Activated T-cell treated with anti-CD3 and anti-CD28 coated beads, Interleukin-2, amount 50 U/mL, for 72 hours (primary cell): ENCODE data around the gene ACAD8. TPM values are rescaled to one million over a fixed set of nuclear protein-coding genes. Genes with fewer than 3 reads are reported as not detected.

Experiments used
- ATAC-seq, 2 donors: fragments of 150-1000 bp; cut with Tn5 transposase; replicated peaks in 1 of 2; 2 replicates each; pipeline ENCODE4 v1.10.0; 2021; ENCODE audit warnings: moderate library complexity in 2 of 2, mild to moderate bottlenecking in 1 of 2
- DNase-seq, 2 donors: peaks; one replicate each; pipeline ENCODE4 v3.0.0; 2021 to 2022; ENCODE audit warnings: mixed read lengths in 1 of 2
- H3K27ac Mint-ChIP-seq: one replicate; pipeline ENCODE4 v1.8.0; 2022; ENCODE audit warnings: mild to moderate bottlenecking, moderate library complexity, mixed read lengths
- H3K27me3 Mint-ChIP-seq: one replicate; pipeline ENCODE4 v1.8.0; 2022; ENCODE audit warnings: low read depth, mixed read lengths
- H3K36me3 Mint-ChIP-seq, 2 donors: one replicate each; pipeline ENCODE4 v1.8.0; 2022; ENCODE audit warnings: mixed read lengths in 2 of 2, mild to moderate bottlenecking in 1 of 2; ENCODE audit not compliant: insufficient read depth in 2 of 2
- H3K4me1 Mint-ChIP-seq: one replicate; pipeline ENCODE4 v1.8.0; 2022; ENCODE audit warnings: low read depth, mixed read lengths
- H3K4me3 Mint-ChIP-seq, 2 donors: one replicate each; pipeline ENCODE4 v1.8.0; 2022; ENCODE audit warnings: mild to moderate bottlenecking in 2 of 2, mixed read lengths in 2 of 2, moderate library complexity in 2 of 2
- H3K9me3 Mint-ChIP-seq, 2 donors: one replicate each; pipeline ENCODE4 v1.8.0; 2022; ENCODE audit warnings: mixed read lengths in 2 of 2
- total RNA-seq, 2 donors: library from RNA; stranded (reverse); gene quantifications; one replicate each; pipeline ENCODE4 v1.2.3, GENCODE V29; 2022

Gene ACAD8
- total RNA-seq, 2 donors from 2014 or later: 21.6 to 24.0 TPM

DNA sequence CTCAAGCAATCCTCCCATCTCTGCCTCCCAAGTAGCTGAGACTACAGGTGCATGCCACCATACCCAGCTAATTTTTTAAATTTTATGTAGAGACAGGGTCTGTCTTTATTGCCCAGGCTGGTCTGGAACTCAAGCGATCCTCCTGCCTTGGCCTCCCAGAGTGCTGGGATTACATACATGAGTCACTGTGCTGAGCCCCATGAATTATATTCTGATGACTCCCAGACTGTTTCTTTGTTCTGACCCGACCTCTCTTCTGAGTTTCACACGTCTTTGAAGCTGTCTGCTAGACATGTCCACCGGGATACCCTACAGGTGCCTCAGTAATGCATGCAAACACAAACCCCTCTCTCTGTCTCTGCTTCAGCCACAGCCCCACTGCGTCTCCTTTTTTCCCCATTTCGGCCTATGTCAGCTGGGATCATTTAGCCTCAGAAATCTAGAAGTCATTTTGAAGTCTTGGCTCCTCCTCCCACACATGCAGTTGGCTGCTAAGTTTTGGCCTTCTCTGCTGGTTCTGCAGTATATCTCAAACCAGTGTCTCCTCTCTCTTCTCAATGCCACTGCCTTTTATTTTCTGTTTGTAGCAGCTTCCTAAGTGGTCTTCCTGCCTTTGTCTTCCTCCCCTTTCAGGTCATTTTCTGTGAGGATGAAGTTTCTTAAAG lies 24.1 kb upstream of the ACAD8 start:
- Mint-ChIP-seq H3K9me3 (no peaks in the 10 kb centered on the region), H3K4me1 (peaks cover 68% of the 10 kb centered on the region), H3K36me3 (peaks cover 0 to 3% of the 10 kb centered on the region in 2 donors), H3K4me3 (peak overlapping the region; percentile 15 to 40), H3K27me3 (no peaks in the 10 kb centered on the region), H3K27ac (peak overlapping the region; percentile 59)
- ATAC-seq: no peak
- DNase-seq: no peak

DNA sequence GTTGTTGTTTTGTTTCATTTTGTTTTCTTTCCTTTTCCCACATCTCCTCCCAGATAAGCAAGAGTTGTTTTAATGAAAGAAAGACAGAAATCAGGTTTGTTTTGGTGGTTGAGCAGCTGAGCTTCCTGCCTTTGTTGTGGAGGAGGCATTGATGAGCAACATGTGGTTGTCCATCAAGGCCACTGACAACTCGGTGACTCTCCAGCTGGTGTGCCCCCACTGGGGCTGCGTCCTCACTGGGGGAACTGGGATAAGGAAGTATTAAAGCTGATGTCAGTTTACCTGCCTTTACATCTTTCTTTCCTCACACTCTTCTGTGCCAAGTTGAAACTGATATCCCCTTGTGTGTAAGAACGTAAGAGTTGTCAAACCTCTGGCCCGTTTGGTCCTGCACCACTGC lies 23.0 kb upstream of the ACAD8 start:
- H3K27ac Mint-ChIP-seq: peak overlapping the region; percentile 44
- no peaks in the 10 kb centered on the region for H3K9me3 Mint-ChIP-seq
- no peak for DNase-seq
- peaks cover 68% of the 10 kb centered on the region for H3K4me1 Mint-ChIP-seq
- no peak for ATAC-seq
- H3K27me3 Mint-ChIP-seq: no peaks in the 10 kb centered on the region
- H3K36me3 Mint-ChIP-seq: peaks cover 0 to 2% of the 10 kb centered on the region in 2 donors
- peak overlapping the region in 1 of 2 donors; percentile 40 for H3K4me3 Mint-ChIP-seq

DNA sequence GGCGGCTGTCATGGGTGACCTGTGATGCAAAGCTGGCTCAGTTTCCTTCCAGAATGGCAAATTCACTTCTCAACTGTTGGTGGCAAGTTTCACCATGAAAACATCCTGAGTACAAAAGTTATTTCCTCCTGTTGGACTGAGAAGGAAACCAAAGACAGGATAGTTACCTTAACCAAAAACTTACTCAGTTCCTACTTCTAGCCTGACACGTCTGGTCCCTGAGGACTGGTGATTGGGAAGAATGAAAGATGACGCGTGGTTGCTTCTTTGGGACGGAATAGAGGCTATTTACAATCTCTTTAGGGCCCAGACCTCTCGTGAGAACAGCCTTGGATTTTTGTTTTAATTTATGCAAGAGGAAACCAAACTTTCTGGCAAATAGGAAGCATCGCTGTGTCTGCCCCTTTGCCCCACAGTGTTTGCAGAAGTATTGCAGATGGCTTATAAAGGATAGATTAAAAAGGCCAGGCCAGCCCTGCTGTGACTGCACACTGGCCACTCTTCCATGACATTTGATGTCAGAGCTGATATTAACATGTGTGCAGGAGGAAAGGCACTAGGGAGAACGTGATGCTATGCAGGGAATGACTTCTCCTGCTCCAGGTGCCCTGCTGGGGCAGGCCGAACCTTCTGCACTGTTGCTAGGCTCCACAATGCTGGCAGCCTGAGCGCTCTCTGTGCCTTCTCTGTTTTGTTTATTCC lies 21.3 kb upstream of the ACAD8 start:
- DNase-seq: no peak
- Mint-ChIP-seq H3K4me1 (peaks cover 50% of the 10 kb centered on the region), H3K9me3 (no peaks in the 10 kb centered on the region), H3K27me3 (no peaks in the 10 kb centered on the region), H3K27ac (no peak overlapping the region), H3K4me3 (no peak overlapping the region), H3K36me3 (peaks cover 0 to 2% of the 10 kb centered on the region in 2 donors)
- no peak for ATAC-seq

DNA sequence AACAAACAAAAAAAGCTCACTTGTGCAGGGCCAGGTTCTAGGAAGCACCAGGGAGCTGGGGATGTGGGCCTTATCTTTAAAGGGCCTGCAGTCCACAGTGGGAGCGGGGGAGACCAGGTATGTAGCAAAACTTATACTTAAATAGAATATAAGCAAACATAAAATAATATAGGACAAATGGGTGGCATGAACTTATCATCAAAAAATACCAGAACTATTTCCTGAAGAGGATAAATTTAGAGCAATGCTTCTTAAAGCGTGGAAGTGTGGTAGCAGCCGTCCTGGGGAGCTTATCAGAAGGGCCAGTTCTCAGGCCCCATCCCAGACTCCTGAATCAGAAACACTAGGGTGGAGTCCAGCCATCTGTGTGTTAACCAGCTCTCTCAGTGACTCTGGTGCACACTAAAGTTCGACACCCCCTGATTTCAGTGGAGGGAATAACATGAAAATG lies 19.6 kb upstream of the ACAD8 start:
- no peaks in the 10 kb centered on the region for H3K9me3 Mint-ChIP-seq
- no peak for DNase-seq
- H3K4me1 Mint-ChIP-seq: peaks cover 35% of the 10 kb centered on the region
- H3K27me3 Mint-ChIP-seq: no peaks in the 10 kb centered on the region
- no peak for ATAC-seq
- peaks cover 2 to 3% of the 10 kb centered on the region in 2 donors for H3K36me3 Mint-ChIP-seq
- no peak overlapping the region for H3K27ac Mint-ChIP-seq
- H3K4me3 Mint-ChIP-seq: no peak overlapping the region

DNA sequence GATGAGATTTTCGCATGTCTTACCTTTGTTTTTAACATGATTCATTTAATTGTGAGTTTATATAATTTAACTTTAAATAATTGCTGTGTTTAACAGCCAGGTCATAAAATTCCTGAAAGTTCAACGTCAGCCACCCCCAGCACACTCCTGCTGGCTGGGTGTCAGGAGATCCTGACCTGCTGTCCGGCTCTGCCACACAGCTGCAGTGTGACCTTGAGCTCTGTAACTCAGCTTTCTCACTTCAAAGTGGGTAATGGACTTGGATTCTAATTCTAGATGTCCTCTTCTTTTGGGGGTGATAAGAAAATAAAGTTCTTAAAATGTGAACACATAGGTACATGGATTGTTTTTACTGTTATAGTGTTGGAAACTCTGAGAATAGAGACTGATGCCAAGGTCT lies 18.0 kb upstream of the ACAD8 start:
- Mint-ChIP-seq H3K36me3 (peaks cover 1 to 2% of the 10 kb centered on the region in 2 donors), H3K27me3 (no peaks in the 10 kb centered on the region), H3K27ac (no peak overlapping the region), H3K4me1 (peaks cover 18% of the 10 kb centered on the region), H3K4me3 (no peak overlapping the region), H3K9me3 (no peaks in the 10 kb centered on the region)
- ATAC-seq: no peak
- DNase-seq: no peak

DNA sequence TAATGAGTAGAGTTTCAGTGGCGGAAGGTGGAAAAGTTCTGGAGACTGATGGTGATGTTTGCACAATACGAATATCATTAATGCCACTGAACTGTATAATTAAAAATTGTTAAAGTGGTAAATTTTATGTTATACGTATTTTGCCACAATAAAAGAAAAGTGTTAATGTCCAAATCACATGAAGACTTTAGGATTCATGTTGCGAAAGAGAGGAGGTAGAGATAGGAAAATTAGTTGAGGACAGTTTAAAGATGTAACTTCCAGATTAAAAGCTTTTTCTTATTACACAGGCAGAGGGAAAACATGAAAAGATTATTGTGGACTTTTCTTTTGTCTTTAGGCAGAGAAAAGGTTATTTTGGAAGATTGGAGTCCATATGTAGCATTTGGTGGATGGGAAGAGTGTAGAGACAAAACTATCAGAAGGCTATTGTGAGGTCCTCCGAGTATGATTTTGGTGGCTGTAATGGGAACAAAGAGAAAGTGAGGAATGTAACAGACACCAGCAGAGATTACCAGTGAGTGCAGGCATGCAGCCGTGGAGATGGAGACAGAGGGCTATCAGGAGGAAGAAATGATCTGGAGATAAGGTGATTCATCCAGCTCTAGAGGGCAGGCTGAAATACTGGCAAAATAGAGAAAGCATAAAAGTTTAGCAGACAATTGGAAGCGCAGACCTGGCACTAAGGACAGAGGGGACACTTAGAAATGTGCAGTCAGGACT lies 16.4 kb upstream of the ACAD8 start:
- H3K36me3 Mint-ChIP-seq: peaks cover 1 to 2% of the 10 kb centered on the region in 2 donors
- no peak overlapping the region for H3K4me3 Mint-ChIP-seq
- peaks cover 9% of the 10 kb centered on the region for H3K4me1 Mint-ChIP-seq
- no peaks in the 10 kb centered on the region for H3K27me3 Mint-ChIP-seq
- no peak for ATAC-seq
- no peak overlapping the region for H3K27ac Mint-ChIP-seq
- no peaks in the 10 kb centered on the region for H3K9me3 Mint-ChIP-seq
- no peak for DNase-seq

DNA sequence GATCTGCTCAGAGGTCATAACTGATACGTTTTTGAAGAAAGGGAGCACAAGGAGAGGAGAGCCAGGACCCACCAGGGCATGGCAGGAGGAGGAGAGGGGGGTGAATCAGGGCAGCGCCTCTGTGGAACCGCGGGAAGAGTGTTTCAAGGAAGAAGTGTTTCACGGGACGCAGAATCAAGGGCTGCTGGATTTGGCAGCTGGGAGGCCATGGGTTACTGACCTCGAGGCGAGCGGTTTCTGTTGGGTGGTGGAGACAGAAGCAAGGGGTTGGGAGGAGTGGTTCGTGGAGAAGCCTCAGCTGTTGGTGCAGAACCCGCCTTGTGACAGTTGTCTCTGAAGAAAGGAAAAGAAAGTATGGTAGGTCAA lies 15.8 kb upstream of the ACAD8 start:
- Mint-ChIP-seq H3K4me3 (no peak overlapping the region), H3K27ac (no peak overlapping the region), H3K4me1 (peaks cover 7% of the 10 kb centered on the region), H3K27me3 (no peaks in the 10 kb centered on the region), H3K36me3 (peaks cover 1 to 2% of the 10 kb centered on the region in 2 donors), H3K9me3 (no peaks in the 10 kb centered on the region)
- ATAC-seq: no peak
- no peak for DNase-seq

DNA sequence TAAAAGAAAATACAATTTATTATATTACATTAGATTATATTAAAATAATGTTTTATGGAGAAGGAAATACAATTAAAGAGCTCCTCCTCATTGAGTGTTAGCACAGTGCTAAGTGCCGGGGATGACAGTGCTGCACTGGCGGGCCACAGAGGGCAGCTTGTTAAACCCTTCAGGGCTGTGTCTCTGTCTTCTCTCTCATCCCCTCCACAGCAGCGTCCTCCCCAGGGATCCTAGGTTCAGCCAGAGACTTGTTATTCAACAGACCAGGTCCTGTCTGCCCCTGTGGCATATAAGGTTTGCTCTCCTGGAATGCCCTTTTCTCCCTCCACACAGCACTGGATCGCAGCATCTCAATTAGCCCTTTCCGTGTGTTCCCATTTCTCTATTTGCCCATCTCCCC lies 14.4 kb upstream of the ACAD8 start:
- Mint-ChIP-seq H3K27ac (no peak overlapping the region), H3K36me3 (peaks cover 2 to 3% of the 10 kb centered on the region in 2 donors)

DNA sequence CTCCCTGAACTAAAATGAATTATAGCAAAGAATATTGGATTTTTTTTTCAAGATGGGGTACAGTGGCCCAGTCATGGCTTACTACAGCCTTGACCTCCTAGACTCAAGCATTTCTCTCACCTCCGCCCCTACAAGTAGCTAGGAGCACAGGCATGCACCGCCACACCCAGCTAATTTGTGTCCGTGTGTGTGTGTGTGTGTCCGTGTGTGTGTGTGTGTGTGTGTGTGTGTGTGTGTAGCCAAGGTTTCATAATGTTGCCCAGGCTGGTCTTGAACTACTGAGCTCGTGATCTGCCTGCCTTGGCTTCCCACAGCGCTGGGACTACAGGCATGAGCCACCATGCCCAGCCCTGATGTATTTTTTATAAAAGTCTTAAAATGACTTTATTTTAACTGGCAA lies 12.8 kb upstream of the ACAD8 start:
- Mint-ChIP-seq H3K27ac (no peak overlapping the region), H3K27me3 (no peaks in the 10 kb centered on the region), H3K4me3 (no peak overlapping the region), H3K36me3 (peaks cover 2 to 3% of the 10 kb centered on the region in 2 donors), H3K9me3 (no peaks in the 10 kb centered on the region), H3K4me1 (no peaks in the 10 kb centered on the region)
- ATAC-seq: no peak
- DNase-seq: no peak

More for the DNA sequence above, 14.4 kb upstream of the ACAD8 start:
- DNase-seq: no peak
- no peaks in the 10 kb centered on the region for H3K27me3 Mint-ChIP-seq
- ATAC-seq: no peak
- no peaks in the 10 kb centered on the region for H3K4me1 Mint-ChIP-seq
- H3K9me3 Mint-ChIP-seq: no peaks in the 10 kb centered on the region
- no peak overlapping the region for H3K4me3 Mint-ChIP-seq

DNA sequence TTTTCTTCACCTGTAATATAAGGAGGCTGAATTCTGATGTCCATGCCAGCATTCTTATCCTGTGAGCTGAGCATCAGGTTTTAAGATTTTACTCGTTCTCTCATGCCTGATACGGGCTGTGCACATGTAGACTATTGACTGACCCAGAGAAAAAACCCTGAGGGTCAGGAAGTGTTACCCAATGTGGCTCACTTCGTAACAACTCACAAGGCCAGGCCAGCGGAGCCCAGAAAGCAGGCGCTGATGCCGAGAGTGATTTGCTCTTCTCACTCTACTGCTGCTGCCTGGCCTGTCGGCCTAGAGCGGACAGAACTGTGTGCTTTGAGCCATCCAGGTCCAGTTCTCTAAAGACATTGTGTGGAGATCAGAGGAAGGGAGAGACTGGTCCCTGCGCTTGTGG lies 11.0 kb upstream of the ACAD8 start:
- no peak for DNase-seq
- Mint-ChIP-seq H3K27ac (no peak overlapping the region), H3K9me3 (no peaks in the 10 kb centered on the region), H3K4me3 (no peak overlapping the region), H3K4me1 (no peaks in the 10 kb centered on the region), H3K27me3 (no peaks in the 10 kb centered on the region), H3K36me3 (peaks cover 2 to 7% of the 10 kb centered on the region in 2 donors)
- ATAC-seq: no peak

DNA sequence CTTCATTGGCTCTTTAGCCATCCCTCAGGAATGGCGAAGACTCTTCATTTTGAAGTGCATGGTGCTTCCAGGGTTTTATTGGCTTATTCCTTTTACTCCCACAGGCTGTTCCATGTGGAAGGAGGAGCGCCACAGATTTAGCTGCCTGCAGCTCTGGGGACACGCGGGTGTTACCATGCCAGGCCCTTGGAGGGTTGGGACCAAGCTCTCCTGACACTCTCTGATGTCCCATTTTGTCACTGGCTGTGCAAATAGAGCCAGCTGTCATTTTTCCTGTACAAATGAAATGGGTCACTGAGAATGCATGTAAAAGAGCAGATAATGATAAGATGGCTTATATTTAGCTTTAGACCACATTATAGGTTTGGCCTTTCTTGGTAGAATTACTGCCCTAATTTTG lies 9.5 kb upstream of the ACAD8 start:
- Mint-ChIP-seq H3K36me3 (peaks cover 3 to 12% of the 10 kb centered on the region in 2 donors), H3K9me3 (no peaks in the 10 kb centered on the region), H3K27me3 (no peaks in the 10 kb centered on the region), H3K4me3 (no peak overlapping the region), H3K27ac (no peak overlapping the region), H3K4me1 (peaks cover 6% of the 10 kb centered on the region)
- no peak for DNase-seq
- ATAC-seq: no peak

DNA sequence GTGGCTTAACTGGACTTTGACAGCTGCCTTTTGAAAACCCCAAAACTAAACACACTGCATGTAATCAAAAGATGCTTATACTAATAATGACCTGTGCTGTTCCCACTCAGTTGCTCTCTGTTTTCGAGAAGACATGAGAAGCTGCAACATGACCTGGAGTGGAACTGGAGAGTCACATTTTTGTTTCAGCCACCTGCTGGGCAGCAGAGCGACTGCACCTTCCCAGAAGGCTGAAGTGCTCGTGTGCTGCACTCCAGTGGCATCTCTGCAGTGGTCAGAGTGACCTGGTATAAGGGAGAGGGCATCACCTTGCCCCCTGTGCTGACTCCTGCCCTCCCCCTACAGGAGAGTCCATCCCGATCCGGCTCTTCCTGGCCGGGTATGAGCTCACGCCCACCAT lies 8.8 kb upstream of the ACAD8 start:
- H3K9me3 Mint-ChIP-seq: no peaks in the 10 kb centered on the region
- peaks cover 13% of the 10 kb centered on the region for H3K4me1 Mint-ChIP-seq
- ATAC-seq: no peak
- no peak for DNase-seq
- H3K4me3 Mint-ChIP-seq: no peak overlapping the region
- H3K27ac Mint-ChIP-seq: no peak overlapping the region
- no peaks in the 10 kb centered on the region for H3K27me3 Mint-ChIP-seq
- peaks cover 5 to 17% of the 10 kb centered on the region in 2 donors for H3K36me3 Mint-ChIP-seq

DNA sequence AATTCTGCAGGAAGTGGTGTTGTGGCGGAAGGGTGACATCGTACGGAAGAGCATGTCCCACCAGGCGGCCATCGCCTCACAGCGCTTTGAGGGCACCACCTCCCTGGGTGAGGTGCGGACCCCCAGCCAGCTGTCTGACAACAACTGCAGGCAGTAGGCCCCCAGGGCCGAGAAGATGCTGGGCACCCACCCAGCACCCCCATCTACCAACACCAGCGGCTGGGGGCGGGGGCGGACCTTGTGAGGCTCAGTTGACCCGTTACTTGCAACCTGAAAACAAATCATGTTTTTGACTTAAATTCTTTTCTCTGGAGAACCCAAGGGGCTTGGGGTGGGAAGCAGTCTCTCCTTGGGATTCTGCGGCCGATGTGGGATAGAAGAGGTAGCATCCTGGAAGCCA lies 7.9 kb upstream of the ACAD8 start:
- no peak overlapping the region for H3K27ac Mint-ChIP-seq
- no peaks in the 10 kb centered on the region for H3K27me3 Mint-ChIP-seq
- no peak overlapping the region for H3K4me3 Mint-ChIP-seq
- no peaks in the 10 kb centered on the region for H3K9me3 Mint-ChIP-seq
- ATAC-seq (no peak), DNase-seq (no peak)
- H3K36me3 Mint-ChIP-seq: peaks cover 5 to 17% of the 10 kb centered on the region in 2 donors
- H3K4me1 Mint-ChIP-seq: peaks cover 17% of the 10 kb centered on the region
